Measurements from ENCODE around the gene FOXF1. TPM values are rescaled to one million over a fixed set of nuclear protein-coding genes. Genes with fewer than 3 reads are reported as not detected.

Gene FOXF1
- total and polyA plus RNA-seq, 2 of the 13 experiments (the other 11 are each of a cell fraction or from before 2014, with no cell fraction given): not detected

GRCh38 chr16:86519649-86520316, 9.5 kb downstream of the FOXF1 start (continued):
- TF ChIP-seq, protein P1, sequence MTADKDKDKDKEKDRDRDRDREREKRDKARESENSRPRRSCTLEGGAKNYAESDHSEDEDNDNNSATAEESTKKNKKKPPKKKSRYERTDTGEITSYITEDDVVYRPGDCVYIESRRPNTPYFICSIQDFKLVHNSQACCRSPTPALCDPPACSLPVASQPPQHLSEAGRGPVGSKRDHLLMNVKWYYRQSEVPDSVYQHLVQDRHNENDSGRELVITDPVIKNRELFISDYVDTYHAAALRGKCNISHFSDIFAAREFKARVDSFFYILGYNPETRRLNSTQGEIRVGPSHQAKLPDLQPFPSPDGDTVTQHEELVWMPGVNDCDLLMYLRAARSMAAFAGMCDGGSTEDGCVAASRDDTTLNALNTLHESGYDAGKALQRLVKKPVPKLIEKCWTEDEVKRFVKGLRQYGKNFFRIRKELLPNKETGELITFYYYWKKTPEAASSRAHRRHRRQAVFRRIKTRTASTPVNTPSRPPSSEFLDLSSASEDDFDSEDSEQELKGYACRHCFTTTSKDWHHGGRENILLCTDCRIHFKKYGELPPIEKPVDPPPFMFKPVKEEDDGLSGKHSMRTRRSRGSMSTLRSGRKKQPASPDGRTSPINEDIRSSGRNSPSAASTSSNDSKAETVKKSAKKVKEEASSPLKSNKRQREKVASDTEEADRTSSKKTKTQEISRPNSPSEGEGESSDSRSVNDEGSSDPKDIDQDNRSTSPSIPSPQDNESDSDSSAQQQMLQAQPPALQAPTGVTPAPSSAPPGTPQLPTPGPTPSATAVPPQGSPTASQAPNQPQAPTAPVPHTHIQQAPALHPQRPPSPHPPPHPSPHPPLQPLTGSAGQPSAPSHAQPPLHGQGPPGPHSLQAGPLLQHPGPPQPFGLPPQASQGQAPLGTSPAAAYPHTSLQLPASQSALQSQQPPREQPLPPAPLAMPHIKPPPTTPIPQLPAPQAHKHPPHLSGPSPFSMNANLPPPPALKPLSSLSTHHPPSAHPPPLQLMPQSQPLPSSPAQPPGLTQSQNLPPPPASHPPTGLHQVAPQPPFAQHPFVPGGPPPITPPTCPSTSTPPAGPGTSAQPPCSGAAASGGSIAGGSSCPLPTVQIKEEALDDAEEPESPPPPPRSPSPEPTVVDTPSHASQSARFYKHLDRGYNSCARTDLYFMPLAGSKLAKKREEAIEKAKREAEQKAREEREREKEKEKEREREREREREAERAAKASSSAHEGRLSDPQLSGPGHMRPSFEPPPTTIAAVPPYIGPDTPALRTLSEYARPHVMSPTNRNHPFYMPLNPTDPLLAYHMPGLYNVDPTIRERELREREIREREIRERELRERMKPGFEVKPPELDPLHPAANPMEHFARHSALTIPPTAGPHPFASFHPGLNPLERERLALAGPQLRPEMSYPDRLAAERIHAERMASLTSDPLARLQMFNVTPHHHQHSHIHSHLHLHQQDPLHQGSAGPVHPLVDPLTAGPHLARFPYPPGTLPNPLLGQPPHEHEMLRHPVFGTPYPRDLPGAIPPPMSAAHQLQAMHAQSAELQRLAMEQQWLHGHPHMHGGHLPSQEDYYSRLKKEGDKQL (CRISPR knock-in tag; IDR thresholded peaks at IDR 0.05; ENCODE audit: low read depth): no peak
- TF ChIP-seq REST (IDR thresholded peaks at IDR 0.05; ENCODE audit: borderline replicate concordance in 1 of 2, low read depth in 1 of 2, low read length in 2 of 2) (no peak), NR2F6 (IDR thresholded peaks at IDR 0.05) (no peak), NR2F6 (CRISPR knock-in tag; IDR thresholded peaks at IDR 0.05) (no peak), JUN (CRISPR knock-in tag; IDR thresholded peaks at IDR 0.05) (no peak), KLF12 (CRISPR knock-in tag; IDR thresholded peaks at IDR 0.05; ENCODE audit: borderline replicate concordance) (no peak), TFAP4 (IDR thresholded peaks at IDR 0.05; ENCODE audit: borderline replicate concordance, low read depth) (no peak), CBFB (CRISPR knock-in tag; IDR thresholded peaks at IDR 0.05) (no peak), EP300 (IDR thresholded peaks at IDR 0.05; ENCODE audit: low read depth in 2 of 2, low read length in 2 of 2) (no peak), EP300 (CRISPR knock-in tag; IDR thresholded peaks at IDR 0.05; ENCODE audit: borderline replicate concordance) (no peak), ZNF816 (CRISPR knock-in tag; IDR thresholded peaks at IDR 0.05; ENCODE audit: borderline replicate concordance) (no peak), ATF4 (CRISPR knock-in tag; IDR thresholded peaks at IDR 0.05) (no peak), ZNF724P (CRISPR knock-in tag; IDR thresholded peaks at IDR 0.05; ENCODE audit: borderline replicate concordance) (no peak), BHLHE40 (IDR thresholded peaks at IDR 0.05; ENCODE audit: low read length) (0 out of 2 replicates have a peak, but pooled peaks have one; percentile 15), ZBTB43 (CRISPR knock-in tag; conservative IDR thresholded peaks at IDR 0.05) (no peak), KDM2A (CRISPR knock-in tag; IDR thresholded peaks at IDR 0.05; ENCODE audit: borderline replicate concordance, low read depth) (peak; percentile 53)
- TF ChIP-seq, protein P2, sequence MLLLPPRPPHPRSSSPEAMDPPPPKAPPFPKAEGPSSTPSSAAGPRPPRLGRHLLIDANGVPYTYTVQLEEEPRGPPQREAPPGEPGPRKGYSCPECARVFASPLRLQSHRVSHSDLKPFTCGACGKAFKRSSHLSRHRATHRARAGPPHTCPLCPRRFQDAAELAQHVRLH (CRISPR knock-in tag; IDR thresholded peaks at IDR 0.05; ENCODE audit: borderline replicate concordance, low read depth): 0 out of 2 replicates have a peak, but pooled peaks have one; percentile 19

All from HepG2 (cell line).